ENCODE data around the gene NUP62.

DNA sequence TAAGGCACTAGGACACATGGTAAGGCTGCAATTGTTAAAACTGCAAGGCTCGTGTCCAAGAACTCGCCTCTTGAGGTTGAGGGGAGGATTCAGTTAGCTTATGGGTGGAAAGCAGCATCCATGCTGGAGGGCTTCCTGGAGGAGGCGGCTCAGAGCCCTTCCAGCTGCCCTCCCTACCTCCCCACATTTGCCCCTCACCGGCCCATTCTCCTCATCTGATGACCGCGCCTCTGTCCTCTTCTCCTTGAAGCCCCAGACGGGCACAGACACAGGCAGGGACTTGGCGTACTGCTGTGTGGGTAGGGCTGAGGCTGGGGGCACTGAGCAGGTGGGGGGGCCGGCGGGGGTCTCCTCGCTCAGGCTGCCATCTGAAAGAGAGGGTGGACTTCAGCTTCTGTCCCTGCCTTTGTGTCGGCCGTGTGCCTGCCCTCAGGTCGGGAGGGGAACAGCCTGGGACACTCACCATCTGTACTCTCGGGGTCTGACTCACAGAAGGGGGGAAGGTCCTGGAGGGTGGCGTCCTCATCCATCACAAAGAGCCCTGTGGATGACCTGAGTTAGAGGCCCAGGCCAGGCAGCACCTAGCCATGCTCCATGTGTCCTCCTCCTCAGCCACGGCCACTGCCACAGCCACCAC lies 57.8 kb downstream of the NUP62 start:
- no peak for TF ChIP-seq POLR2A (IDR thresholded peaks at IDR 0.05)
- TF ChIP-seq, protein P1, sequence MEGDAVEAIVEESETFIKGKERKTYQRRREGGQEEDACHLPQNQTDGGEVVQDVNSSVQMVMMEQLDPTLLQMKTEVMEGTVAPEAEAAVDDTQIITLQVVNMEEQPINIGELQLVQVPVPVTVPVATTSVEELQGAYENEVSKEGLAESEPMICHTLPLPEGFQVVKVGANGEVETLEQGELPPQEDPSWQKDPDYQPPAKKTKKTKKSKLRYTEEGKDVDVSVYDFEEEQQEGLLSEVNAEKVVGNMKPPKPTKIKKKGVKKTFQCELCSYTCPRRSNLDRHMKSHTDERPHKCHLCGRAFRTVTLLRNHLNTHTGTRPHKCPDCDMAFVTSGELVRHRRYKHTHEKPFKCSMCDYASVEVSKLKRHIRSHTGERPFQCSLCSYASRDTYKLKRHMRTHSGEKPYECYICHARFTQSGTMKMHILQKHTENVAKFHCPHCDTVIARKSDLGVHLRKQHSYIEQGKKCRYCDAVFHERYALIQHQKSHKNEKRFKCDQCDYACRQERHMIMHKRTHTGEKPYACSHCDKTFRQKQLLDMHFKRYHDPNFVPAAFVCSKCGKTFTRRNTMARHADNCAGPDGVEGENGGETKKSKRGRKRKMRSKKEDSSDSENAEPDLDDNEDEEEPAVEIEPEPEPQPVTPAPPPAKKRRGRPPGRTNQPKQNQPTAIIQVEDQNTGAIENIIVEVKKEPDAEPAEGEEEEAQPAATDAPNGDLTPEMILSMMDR (IDR thresholded peaks at IDR 0.05 in 8 of 11, conservative IDR thresholded peaks at IDR 0.05 in 3 of 11), result no peak

Measured in spleen (tissue), 7 donors.